Hepatocyte (in vitro differentiated cells): ENCODE results near the gene COL15A1. TPM values are rescaled to one million over a fixed set of nuclear protein-coding genes. Genes with fewer than 3 reads are reported as not detected.

Source experiments
- DNase-seq: peaks from one replicate; pipeline ENCODE4 v3.0.0-alpha.2; 2016; ENCODE audit warnings: low spot score
- H2AFZ ChIP-seq: fragments of 200-600 bp; sonication (generic); 2 replicates; pipeline ENCODE4 v1.6.0; 2016; ENCODE audit warnings: antibody characterized with exemption, mild to moderate bottlenecking
- H3K27ac ChIP-seq: fragments of 200-600 bp; sonication (generic); 2 replicates; pipeline ENCODE4 v1.5.1; 2016; ENCODE audit warnings: mild to moderate bottlenecking
- H3K27me3 ChIP-seq: fragments of 200-600 bp; sonication (generic); 2 replicates; pipeline ENCODE4 v1.6.1; 2016
- H3K36me3 ChIP-seq: fragments of 200-600 bp; sonication (generic); replicated peaks from 2 replicates; pipeline ENCODE4 v1.5.1; 2016; ENCODE audit warnings: low read depth; ENCODE audit not compliant: insufficient read depth
- H3K4me1 ChIP-seq: fragments of 200-600 bp; sonication (generic); 2 replicates; pipeline ENCODE4 v1.5.1; 2016; ENCODE audit warnings: mild to moderate bottlenecking, moderate library complexity; ENCODE audit not compliant: insufficient read depth
- H3K4me2 ChIP-seq: fragments of 200-600 bp; sonication (generic); 2 replicates; pipeline ENCODE4 v1.6.0; 2016
- H3K4me3 ChIP-seq: fragments of 200-600 bp; sonication (generic); 2 replicates; pipeline ENCODE4 v1.5.1; 2016; ENCODE audit warnings: mild to moderate bottlenecking
- H3K79me2 ChIP-seq: fragments of 200-600 bp; sonication (generic); 2 replicates; pipeline ENCODE4 v1.6.0; 2017; ENCODE audit warnings: mild to moderate bottlenecking
- H3K9me2 ChIP-seq: fragments of 200-600 bp; sonication (generic); replicated peaks from 2 replicates; pipeline ENCODE4 v1.6.0; 2017; ENCODE audit warnings: mild to moderate bottlenecking; ENCODE audit not compliant: insufficient read depth
- H3K9me3 ChIP-seq: fragments of 200-600 bp; sonication (generic); 2 replicates; pipeline ENCODE4 v1.5.1; 2016; ENCODE audit warnings: low read depth, mild to moderate bottlenecking
- H4K20me1 ChIP-seq: fragments of 200-600 bp; sonication (generic); 2 replicates; pipeline ENCODE4 v1.6.0; 2016; ENCODE audit warnings: mild to moderate bottlenecking; ENCODE audit not compliant: insufficient read depth, poor library complexity, severe bottlenecking
- CTCF ChIP-seq: fragments of 200-600 bp; sonication (generic); IDR thresholded peaks from 2 replicates; pipeline ENCODE4 v1.5.1; 2016; ENCODE audit warnings: antibody characterized with exemption, mild to moderate bottlenecking; ENCODE audit not compliant: poor library complexity
- EZH2 ChIP-seq: fragments of 200-600 bp; sonication (generic); IDR thresholded peaks from 2 replicates; pipeline ENCODE4 v1.6.1; 2016; ENCODE audit warnings: antibody characterized with exemption, mild to moderate bottlenecking, borderline replicate concordance
- EZH2phosphoT487 ChIP-seq: fragments of 200-600 bp; sonication (generic); IDR thresholded peaks from one replicate; pipeline ENCODE4 v1.6.1; 2018; ENCODE audit warnings: antibody characterized with exemption, mild to moderate bottlenecking, low read depth, moderate library complexity; ENCODE audit not compliant: unreplicated experiment, severe bottlenecking
- WGBS: methylation state at CpG from one replicate; pipeline ENCODE4 v1.1.6; 2016; ENCODE audit warnings: low lambda C conversion rate; ENCODE audit errors: missing lambda C conversion rate; 5-methylcytosine and 5-hydroxymethylcytosine counted together
- polyA plus RNA-seq: library from polyadenylated mRNA; unstranded; fragments of >200 nt; fragmentation: Nextera tagmentation; extraction: Ambion mirVana; gene quantifications from 2 replicates; pipeline ENCODE4 v1.2.1, GENCODE V29; 2016
- total RNA-seq: library from RNA; depleted of rRNA; stranded (reverse); fragments of >200 nt; gene quantifications from 2 replicates; pipeline ENCODE4 v1.2.3, GENCODE V29; 2014

COL15A1 gene
- total and polyA plus RNA-seq, 2 experiments from 2014 or later = 97.6 to 106 TPM

- H3K79me2 ChIP-seq = no peaks in the 10 kb centered on the region
- no peaks in the 10 kb centered on the region for H3K27me3 ChIP-seq
- TF ChIP-seq EZH2phosphoT487 (no peak), CTCF (no peak), EZH2 (no peak)
- no peak overlapping the region for H3K4me3 ChIP-seq
- no peaks in the 10 kb centered on the region for H3K9me2 ChIP-seq
- H3K36me3 ChIP-seq = no peaks in the 10 kb centered on the region
- 93% methylated on average over 6 of the region's 6 CpGs for WGBS
- H2AFZ ChIP-seq = no peak overlapping the region
- H4K20me1 ChIP-seq = no peaks in the 10 kb centered on the region
- no peak for DNase-seq
- no peaks in the 10 kb centered on the region for H3K4me1 ChIP-seq
- no peak overlapping the region for H3K27ac ChIP-seq
- H3K4me2 ChIP-seq = no peak overlapping the region
- H3K9me3 ChIP-seq = no peaks in the 10 kb centered on the region
Measured at GRCh38 chr9:99026271-99026955, 82.7 kb downstream of the COL15A1 start.

- no peaks in the 10 kb centered on the region for H3K79me2 ChIP-seq
- no peaks in the 10 kb centered on the region for H3K9me3 ChIP-seq
- WGBS = 69% methylated on average over 3 of the region's 3 CpGs
- no peaks in the 10 kb centered on the region for H3K9me2 ChIP-seq
- TF ChIP-seq CTCF (no peak), EZH2 (no peak), EZH2phosphoT487 (no peak)
- no peak overlapping the region for H3K27ac ChIP-seq
- H3K4me3 ChIP-seq = no peak overlapping the region
- H3K27me3 ChIP-seq = no peaks in the 10 kb centered on the region
- no peaks in the 10 kb centered on the region for H3K36me3 ChIP-seq
- DNase-seq = no peak
- no peaks in the 10 kb centered on the region for H4K20me1 ChIP-seq
- H3K4me2 ChIP-seq = no peak overlapping the region
- no peaks in the 10 kb centered on the region for H3K4me1 ChIP-seq
- H2AFZ ChIP-seq = no peak overlapping the region
Measured at GRCh38 chr9:99026956-99027298, 83.2 kb downstream of the COL15A1 start.

DNA sequence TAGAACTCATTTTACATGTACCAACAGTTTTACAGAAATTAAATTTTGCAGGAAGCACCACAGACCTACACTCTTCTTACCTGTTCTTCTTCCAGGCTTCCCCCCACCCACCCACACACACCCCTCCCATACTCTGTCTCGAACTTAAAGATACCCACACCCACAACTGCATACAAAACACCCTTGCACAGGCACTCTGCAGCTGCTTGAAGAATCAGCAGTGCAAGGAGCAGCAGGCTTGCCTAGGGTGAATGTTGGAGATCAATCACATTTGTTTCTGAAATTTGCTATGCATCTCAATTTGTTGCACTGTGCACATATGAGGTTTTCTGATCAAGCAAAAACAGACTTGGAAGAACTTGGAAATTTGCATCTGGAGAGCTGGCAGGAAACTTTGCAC, 83.7 kb downstream of the COL15A1 start:
- H3K9me2 ChIP-seq = no peaks in the 10 kb centered on the region
- no peaks in the 10 kb centered on the region for H3K4me1 ChIP-seq
- H3K9me3 ChIP-seq = no peaks in the 10 kb centered on the region
- 93% methylated on average over 1 of the region's 1 CpG for WGBS
- H3K36me3 ChIP-seq = no peaks in the 10 kb centered on the region
- no peak overlapping the region for H2AFZ ChIP-seq
- DNase-seq = no peak
- TF ChIP-seq EZH2 (no peak), CTCF (no peak), EZH2phosphoT487 (no peak)
- no peak overlapping the region for H3K4me3 ChIP-seq
- H3K4me2 ChIP-seq = no peak overlapping the region
- H3K27ac ChIP-seq = no peak overlapping the region
- H3K27me3 ChIP-seq = no peaks in the 10 kb centered on the region
- H3K79me2 ChIP-seq = no peaks in the 10 kb centered on the region
- no peaks in the 10 kb centered on the region for H4K20me1 ChIP-seq
